ENCODE data around the gene ZNF678.

The ZNF678 gene

GRCh38 chr1:227613526-227613925 lies 50.2 kb downstream of the ZNF678 start:
- TF ChIP-seq, protein P1, sequence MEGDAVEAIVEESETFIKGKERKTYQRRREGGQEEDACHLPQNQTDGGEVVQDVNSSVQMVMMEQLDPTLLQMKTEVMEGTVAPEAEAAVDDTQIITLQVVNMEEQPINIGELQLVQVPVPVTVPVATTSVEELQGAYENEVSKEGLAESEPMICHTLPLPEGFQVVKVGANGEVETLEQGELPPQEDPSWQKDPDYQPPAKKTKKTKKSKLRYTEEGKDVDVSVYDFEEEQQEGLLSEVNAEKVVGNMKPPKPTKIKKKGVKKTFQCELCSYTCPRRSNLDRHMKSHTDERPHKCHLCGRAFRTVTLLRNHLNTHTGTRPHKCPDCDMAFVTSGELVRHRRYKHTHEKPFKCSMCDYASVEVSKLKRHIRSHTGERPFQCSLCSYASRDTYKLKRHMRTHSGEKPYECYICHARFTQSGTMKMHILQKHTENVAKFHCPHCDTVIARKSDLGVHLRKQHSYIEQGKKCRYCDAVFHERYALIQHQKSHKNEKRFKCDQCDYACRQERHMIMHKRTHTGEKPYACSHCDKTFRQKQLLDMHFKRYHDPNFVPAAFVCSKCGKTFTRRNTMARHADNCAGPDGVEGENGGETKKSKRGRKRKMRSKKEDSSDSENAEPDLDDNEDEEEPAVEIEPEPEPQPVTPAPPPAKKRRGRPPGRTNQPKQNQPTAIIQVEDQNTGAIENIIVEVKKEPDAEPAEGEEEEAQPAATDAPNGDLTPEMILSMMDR (conservative IDR thresholded peaks at IDR 0.05) = no peak
- no peak overlapping the region for H3K27ac ChIP-seq

DNA sequence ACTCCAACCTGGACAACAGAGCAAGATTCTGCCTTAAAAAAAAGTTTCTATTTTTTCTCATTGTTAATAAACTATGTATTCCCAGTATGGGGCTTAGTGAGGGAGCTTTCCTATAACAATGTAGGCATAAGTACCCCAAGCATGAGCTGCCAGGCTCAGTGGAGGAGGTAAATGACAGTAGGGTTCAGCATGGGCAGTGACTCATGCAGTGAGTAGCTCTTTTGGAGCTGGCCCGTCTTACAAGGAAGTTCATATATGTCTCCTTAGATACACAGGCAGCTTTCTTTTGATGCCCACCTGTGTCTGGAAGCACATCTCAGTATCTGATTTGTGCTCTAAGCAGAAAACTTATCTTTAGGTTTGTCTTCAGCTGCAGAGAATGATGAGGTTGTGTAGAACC lies 57.9 kb downstream of the ZNF678 start:
- TF ChIP-seq, protein P1 (conservative IDR thresholded peaks at IDR 0.05) = no peak

DNA sequence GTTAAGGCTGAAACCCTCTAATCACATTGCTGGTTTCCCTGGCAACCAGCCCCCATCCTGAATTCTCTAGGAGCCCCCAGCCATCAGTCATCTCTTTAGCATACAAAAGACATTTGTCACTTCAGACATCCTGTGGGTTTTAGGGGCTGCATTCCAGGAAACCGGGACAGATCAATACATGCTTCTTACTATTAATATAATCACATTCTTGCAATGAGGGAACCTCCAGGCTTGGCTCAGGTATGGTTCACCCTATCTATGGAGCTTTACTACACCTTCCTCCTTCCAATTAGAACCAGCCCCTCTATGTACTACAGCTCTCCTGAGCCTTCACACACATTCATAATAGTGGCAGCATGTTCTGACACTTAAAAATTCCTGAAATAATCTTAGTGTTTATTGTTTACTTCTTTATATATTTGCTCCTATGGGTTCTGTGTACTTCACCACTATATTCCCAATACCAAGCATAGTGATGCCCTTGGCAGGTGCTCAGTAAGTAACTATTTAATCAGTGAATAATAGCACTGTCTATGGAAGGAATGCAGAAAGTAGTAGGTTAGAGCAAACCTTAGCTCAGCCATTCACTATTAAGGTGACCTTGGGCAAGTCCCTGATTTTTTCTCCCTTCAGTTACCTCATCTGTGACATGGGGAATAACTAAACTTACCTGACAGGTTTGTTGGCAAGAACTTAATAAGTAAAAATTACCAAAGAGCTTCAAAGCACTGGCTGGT lies 59.6 kb downstream of the ZNF678 start:
- TF ChIP-seq, protein P1 (conservative IDR thresholded peaks at IDR 0.05) = no peak

More for the DNA sequence above, 57.9 kb downstream of the ZNF678 start:
- H3K27ac ChIP-seq = no peak overlapping the region

GRCh38 chr1:227632325-227632724 lies 69.0 kb downstream of the ZNF678 start:
- TF ChIP-seq, protein P1 (conservative IDR thresholded peaks at IDR 0.05) = no peak
- no peak overlapping the region for H3K27ac ChIP-seq

More for the DNA sequence above, 59.6 kb downstream of the ZNF678 start:
- H3K27ac ChIP-seq = no peak overlapping the region

GRCh38 chr1:227635596-227635995 lies 72.2 kb downstream of the ZNF678 start:
- TF ChIP-seq, protein P1 (conservative IDR thresholded peaks at IDR 0.05) = no peak
- no peak overlapping the region for H3K27ac ChIP-seq

DNA sequence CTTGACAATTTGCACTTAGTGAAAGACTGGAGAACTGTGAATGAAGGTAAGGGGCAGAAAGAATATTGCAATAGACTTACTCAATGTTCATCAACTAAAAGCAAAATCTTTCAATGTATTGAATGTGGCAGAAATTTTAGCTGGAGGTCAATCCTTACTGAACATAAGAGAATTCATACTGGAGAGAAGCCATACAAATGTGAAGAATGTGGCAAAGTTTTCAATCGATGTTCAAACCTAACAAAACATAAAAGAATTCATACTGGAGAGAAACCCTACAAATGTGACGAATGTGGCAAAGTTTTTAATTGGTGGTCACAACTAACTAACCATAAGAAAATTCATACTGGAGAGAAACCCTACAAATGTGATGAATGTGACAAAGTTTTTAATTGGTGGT lies 91.1 kb downstream of the ZNF678 start:
- TF ChIP-seq, protein P1 (conservative IDR thresholded peaks at IDR 0.05) = no peak
- H3K27ac ChIP-seq = no peak overlapping the region

DNA sequence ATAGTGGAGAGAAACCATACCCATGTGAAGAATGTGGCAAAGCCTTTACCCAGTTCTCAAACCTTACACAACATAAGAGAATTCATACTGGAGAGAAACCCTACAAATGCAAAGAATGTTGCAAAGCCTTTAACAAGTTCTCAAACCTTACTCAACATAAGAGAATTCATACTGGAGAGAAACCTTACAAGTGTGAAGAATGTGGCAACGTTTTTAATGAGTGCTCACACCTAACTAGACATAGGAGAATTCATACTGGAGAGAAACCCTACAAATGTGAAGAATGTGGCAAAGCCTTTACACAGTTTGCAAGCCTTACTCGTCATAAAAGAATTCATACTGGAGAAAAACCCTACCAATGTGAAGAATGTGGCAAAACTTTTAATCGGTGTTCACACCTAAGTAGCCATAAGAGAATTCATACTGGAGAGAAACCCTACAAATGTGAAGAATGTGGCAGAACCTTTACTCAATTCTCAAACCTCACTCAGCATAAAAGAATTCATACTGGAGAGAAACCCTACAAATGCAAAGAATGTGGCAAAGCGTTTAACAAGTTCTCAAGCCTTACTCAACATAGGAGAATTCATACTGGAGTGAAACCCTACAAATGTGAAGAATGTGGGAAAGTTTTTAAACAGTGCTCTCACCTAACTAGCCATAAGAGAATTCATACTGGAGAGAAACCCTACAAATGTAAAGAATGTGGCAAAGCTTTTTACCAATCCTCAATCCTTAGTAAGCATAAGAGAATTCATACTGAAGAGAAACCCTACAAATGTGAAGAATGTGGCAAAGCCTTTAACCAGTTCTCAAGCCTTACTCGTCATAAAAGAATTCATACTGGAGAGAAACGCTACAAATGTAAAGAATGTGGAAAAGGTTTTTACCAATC lies 91.7 kb downstream of the ZNF678 start:
- H3K27ac ChIP-seq = no peak overlapping the region
- TF ChIP-seq, protein P1 (conservative IDR thresholded peaks at IDR 0.05) = no peak
